ENCODE results near the gene BCL2L2.

Gene BCL2L2

DNA sequence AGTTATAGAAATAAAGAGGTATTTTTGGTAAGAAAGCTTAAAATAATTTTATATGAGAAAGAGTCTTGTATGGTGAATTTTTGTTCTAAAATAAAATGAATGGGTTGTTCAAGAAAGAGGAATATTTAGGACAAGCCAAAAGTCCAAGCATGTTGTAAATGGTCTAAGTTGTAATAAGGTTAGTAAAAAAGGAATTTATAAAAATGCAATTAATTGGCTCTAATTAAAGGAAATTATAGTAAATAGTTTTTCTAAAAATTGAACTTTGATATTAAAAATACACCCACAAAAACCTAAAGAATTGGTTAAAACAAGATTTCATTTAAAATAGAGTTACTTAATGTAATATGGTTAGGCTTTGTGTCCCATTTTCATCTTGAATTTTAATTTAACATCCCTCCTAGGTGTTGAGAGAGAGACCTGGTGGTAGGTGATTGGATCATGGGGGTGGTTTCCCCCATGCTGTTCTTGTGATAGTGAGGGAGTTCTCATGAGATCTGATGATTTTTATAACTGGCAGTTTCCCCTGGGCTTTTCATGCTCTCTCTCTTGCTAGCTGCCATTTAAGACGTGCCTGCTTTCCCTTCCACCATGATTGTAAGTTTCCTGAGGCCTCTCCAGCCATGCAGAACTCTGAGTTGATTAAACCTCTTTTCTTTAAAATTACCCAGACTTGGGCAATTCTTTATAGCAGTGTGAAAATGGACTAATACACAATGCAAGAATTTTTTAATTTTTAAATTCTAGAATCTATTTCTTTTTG, 33.1 kb downstream of the BCL2L2 start:
- Histone ChIP-seq H3K18ac (ENCODE audit: low read length) (no peak overlapping the region), H3K9me3 (replicated peaks in 1 of 2; ENCODE audit: control insufficient read depth in 2 of 2, insufficient read depth in 1 of 2, low read depth in 1 of 2, low read length in 2 of 2) (peaks cover 4 to 6% of the 10 kb centered on the region in 2 donors), H2AFZ (ENCODE audit: low read length) (no peak overlapping the region), H3K4ac (ENCODE audit: low read length) (no peak overlapping the region), H2AK5ac (ENCODE audit: low read depth, low read length) (no peak overlapping the region), H3K9ac (ENCODE audit: low read depth, low read length, poor library complexity) (no peak overlapping the region), H4K91ac (ENCODE audit: low read depth, low read length, poor library complexity) (no peak overlapping the region), H3K4me2 (ENCODE audit: insufficient read depth, low read length, poor library complexity, severe bottlenecking) (no peak overlapping the region), H2BK5ac (ENCODE audit: low read length) (no peak overlapping the region), H3K27ac (replicated peaks; ENCODE audit: low read length) (no peak overlapping the region), H2BK12ac (ENCODE audit: low read length) (no peak overlapping the region), H3K23ac (ENCODE audit: low read depth, low read length, poor library complexity) (no peak overlapping the region), H3K14ac (ENCODE audit: low read length) (no peak overlapping the region), H2BK15ac (ENCODE audit: low read length) (no peak overlapping the region), H3K27me3 (ENCODE audit: control insufficient read depth in 3 of 3, insufficient read depth in 3 of 3, low read depth in 1 of 3, low read length in 3 of 3) (no peaks in the 10 kb centered on the region), H2BK120ac (ENCODE audit: low read depth, low read length) (no peak overlapping the region), H3K36me3 (replicated peaks in 1 of 2; ENCODE audit: control insufficient read depth in 2 of 2, insufficient read depth in 2 of 2, low read length in 2 of 2) (no peaks in the 10 kb centered on the region), H3K4me3 (ENCODE audit: low read length in 2 of 2) (no peak overlapping the region), H3K4me1 (ENCODE audit: control insufficient read depth in 2 of 2, insufficient read depth in 1 of 2, low read depth in 1 of 2, low read length in 2 of 2) (no peaks in the 10 kb centered on the region), H3K79me1 (ENCODE audit: low read depth, low read length) (no peaks in the 10 kb centered on the region), H4K8ac (ENCODE audit: low read depth, low read length) (no peak overlapping the region)
- WGBS, 2 donors (ENCODE audit: extremely low coverage in 2 of 2, insufficient read length in 2 of 2, insufficient replicate concordance in 1 of 2), result no CpG with 5 or more reads among the region's 1 CpG
- DNase-seq (ENCODE audit: low spot score), result no peak

DNA sequence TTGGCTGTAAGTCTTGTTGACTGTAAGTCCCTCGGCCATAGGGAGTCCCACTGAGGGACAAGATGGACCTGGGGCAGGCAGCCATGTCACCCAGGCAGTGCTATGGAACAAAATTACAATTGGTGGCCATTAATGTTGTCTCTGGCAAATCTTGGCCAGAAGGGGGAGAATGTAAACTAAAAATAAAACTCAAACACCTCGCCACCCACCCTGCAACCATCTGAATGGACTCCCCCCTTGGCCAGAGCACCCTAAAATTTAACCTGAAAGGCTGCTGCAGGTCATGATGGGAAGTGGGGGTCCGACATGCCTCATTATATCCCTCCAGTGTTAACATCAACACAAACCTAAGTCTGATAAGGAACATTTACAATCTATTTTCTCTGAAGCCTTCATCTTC, 37.8 kb downstream of the BCL2L2 start:
- Histone ChIP-seq H3K18ac (ENCODE audit: low read length) (no peak overlapping the region), H3K4me3 (ENCODE audit: low read length in 2 of 2) (no peak overlapping the region), H4K8ac (ENCODE audit: low read depth, low read length) (no peak overlapping the region), H3K4me1 (ENCODE audit: control insufficient read depth in 2 of 2, insufficient read depth in 1 of 2, low read depth in 1 of 2, low read length in 2 of 2) (no peaks in the 10 kb centered on the region), H2BK15ac (ENCODE audit: low read length) (no peak overlapping the region), H3K79me1 (ENCODE audit: low read depth, low read length) (no peaks in the 10 kb centered on the region), H3K9ac (ENCODE audit: low read depth, low read length, poor library complexity) (no peak overlapping the region), H3K4ac (ENCODE audit: low read length) (no peak overlapping the region), H2AK5ac (ENCODE audit: low read depth, low read length) (no peak overlapping the region), H2BK12ac (ENCODE audit: low read length) (no peak overlapping the region), H4K91ac (ENCODE audit: low read depth, low read length, poor library complexity) (no peak overlapping the region), H3K23ac (ENCODE audit: low read depth, low read length, poor library complexity) (no peak overlapping the region), H2BK120ac (ENCODE audit: low read depth, low read length) (no peak overlapping the region), H2AFZ (ENCODE audit: low read length) (peak overlapping the region; percentile 15), H3K9me3 (replicated peaks in 1 of 2; ENCODE audit: control insufficient read depth in 2 of 2, insufficient read depth in 1 of 2, low read depth in 1 of 2, low read length in 2 of 2) (peaks cover 0 to 2% of the 10 kb centered on the region in 2 donors), H3K27ac (replicated peaks; ENCODE audit: low read length) (no peak overlapping the region), H3K14ac (ENCODE audit: low read length) (no peak overlapping the region), H3K27me3 (ENCODE audit: control insufficient read depth in 3 of 3, insufficient read depth in 3 of 3, low read depth in 1 of 3, low read length in 3 of 3) (no peaks in the 10 kb centered on the region), H3K36me3 (replicated peaks in 1 of 2; ENCODE audit: control insufficient read depth in 2 of 2, insufficient read depth in 2 of 2, low read length in 2 of 2) (peaks cover 0 to 8% of the 10 kb centered on the region in 2 donors), H2BK5ac (ENCODE audit: low read length) (no peak overlapping the region), H3K4me2 (ENCODE audit: insufficient read depth, low read length, poor library complexity, severe bottlenecking) (no peak overlapping the region)
- no peak for DNase-seq (ENCODE audit: low spot score)
- no CpG with 5 or more reads among the region's 3 CpGs for WGBS, 2 donors (ENCODE audit: extremely low coverage in 2 of 2, insufficient read length in 2 of 2, insufficient replicate concordance in 1 of 2)

DNA sequence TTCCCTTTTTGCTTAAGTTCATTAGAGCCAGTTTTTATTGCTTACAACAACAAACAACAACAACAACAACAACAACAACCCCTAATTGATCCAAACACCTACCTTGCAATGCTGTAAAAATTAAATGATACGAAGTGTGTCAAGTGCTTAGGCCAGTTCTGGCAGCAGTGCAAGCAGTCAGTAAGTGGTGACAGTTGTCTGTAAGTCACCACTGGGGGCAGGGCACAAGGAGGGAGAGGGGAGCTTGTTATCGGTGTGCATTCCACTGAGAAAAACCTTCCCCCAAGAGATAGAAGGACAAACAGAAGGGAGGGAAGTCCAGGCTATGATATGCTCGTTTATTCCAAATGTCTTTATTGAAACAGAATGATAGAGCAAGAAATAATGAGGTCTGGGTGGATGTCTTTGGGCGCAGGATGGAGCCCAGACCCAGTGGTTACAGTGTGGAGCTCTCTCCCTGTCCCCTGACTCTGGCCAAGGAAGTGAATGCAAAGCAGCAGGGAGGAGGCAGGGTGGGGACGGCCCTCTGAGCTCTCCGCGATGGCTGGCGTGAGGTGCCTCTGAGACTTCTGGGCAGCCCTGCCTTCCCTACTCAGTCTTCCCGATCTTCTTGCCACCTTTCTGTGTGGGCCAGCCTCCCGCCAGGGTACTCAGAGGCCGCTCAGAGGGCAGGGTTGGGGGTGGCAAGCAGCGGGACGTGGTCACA, 39.5 kb downstream of the BCL2L2 start:
- peaks cover 3 to 8% of the 10 kb centered on the region in 2 donors for H3K36me3 ChIP-seq (replicated peaks in 1 of 2; ENCODE audit: control insufficient read depth in 2 of 2, insufficient read depth in 2 of 2, low read length in 2 of 2)
- H2BK15ac ChIP-seq (ENCODE audit: low read length), result no peak overlapping the region
- H3K18ac ChIP-seq (ENCODE audit: low read length), result no peak overlapping the region
- H3K9me3 ChIP-seq (replicated peaks in 1 of 2; ENCODE audit: control insufficient read depth in 2 of 2, insufficient read depth in 1 of 2, low read depth in 1 of 2, low read length in 2 of 2), result peaks cover 0 to 2% of the 10 kb centered on the region in 2 donors
- H3K4me3 ChIP-seq (ENCODE audit: low read length in 2 of 2), result peak overlapping the region in 1 of 2 donors; percentile 11
- no peak overlapping the region for H3K4me2 ChIP-seq (ENCODE audit: insufficient read depth, low read length, poor library complexity, severe bottlenecking)
- H2AFZ ChIP-seq (ENCODE audit: low read length), result no peak overlapping the region
- H4K91ac ChIP-seq (ENCODE audit: low read depth, low read length, poor library complexity), result no peak overlapping the region
- H3K79me1 ChIP-seq (ENCODE audit: low read depth, low read length), result no peaks in the 10 kb centered on the region
- no peaks in the 10 kb centered on the region for H3K27me3 ChIP-seq (ENCODE audit: control insufficient read depth in 3 of 3, insufficient read depth in 3 of 3, low read depth in 1 of 3, low read length in 3 of 3)
- no CpG with 5 or more reads among the region's 13 CpGs for WGBS, 2 donors (ENCODE audit: extremely low coverage in 2 of 2, insufficient read length in 2 of 2, insufficient replicate concordance in 1 of 2)
- H3K4ac ChIP-seq (ENCODE audit: low read length), result no peak overlapping the region
- no peak overlapping the region for H2BK12ac ChIP-seq (ENCODE audit: low read length)
- no peak overlapping the region for H3K27ac ChIP-seq (replicated peaks; ENCODE audit: low read length)
- no peaks in the 10 kb centered on the region for H3K4me1 ChIP-seq (ENCODE audit: control insufficient read depth in 2 of 2, insufficient read depth in 1 of 2, low read depth in 1 of 2, low read length in 2 of 2)
- DNase-seq (ENCODE audit: low spot score), result no peak
- peak overlapping the region; percentile 35 for H2BK5ac ChIP-seq (ENCODE audit: low read length)
- no peak overlapping the region for H3K14ac ChIP-seq (ENCODE audit: low read length)
- peak overlapping the region; percentile 75 for H4K8ac ChIP-seq (ENCODE audit: low read depth, low read length)
- H2BK120ac ChIP-seq (ENCODE audit: low read depth, low read length), result no peak overlapping the region
- no peak overlapping the region for H3K23ac ChIP-seq (ENCODE audit: low read depth, low read length, poor library complexity)
- H3K9ac ChIP-seq (ENCODE audit: low read depth, low read length, poor library complexity), result peak overlapping the region; percentile 36
- no peak overlapping the region for H2AK5ac ChIP-seq (ENCODE audit: low read depth, low read length)

DNA sequence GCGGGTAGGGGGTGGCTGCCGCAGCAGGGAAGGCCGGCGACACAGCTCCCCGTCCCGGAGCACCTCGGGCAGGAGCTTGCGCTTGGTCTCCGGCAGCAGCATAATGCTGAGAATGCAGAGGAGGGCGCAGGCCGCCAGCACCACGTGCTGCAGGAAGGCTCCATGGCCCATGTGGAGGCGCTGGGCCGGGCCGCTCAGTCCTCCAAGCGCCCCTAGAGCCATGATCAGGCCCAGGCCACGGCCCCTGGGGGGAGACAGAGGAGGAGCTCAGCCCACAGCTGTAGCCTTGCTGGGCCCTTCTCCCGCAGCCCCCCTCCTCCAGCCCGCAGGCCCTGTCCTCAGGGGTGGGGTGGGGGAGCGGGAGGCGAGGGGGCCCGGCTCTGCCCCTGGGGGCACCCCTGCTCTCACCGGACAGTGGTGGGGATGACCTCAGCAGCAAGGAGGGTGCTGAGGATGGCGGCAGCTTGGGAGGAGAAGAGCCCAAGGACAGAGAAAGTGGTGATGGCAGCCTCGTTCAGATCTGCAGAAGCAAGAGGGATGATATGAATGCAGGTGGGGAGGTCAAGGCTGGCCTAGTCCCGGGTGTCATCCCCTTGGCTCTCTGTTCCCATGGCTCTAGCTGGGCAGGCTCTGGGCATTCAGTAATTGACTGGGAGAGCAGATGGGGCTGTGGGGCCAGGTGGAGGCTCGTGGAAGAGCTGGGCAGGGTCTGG, 40.2 kb downstream of the BCL2L2 start:
- Histone ChIP-seq H3K14ac (ENCODE audit: low read length) (no peak overlapping the region), H3K4ac (ENCODE audit: low read length) (no peak overlapping the region), H2BK12ac (ENCODE audit: low read length) (no peak overlapping the region), H2BK120ac (ENCODE audit: low read depth, low read length) (no peak overlapping the region), H3K23ac (ENCODE audit: low read depth, low read length, poor library complexity) (no peak overlapping the region), H2BK5ac (ENCODE audit: low read length) (peak overlapping the region; percentile 35), H3K18ac (ENCODE audit: low read length) (peak overlapping the region; percentile 21), H2AK5ac (ENCODE audit: low read depth, low read length) (no peak overlapping the region), H4K8ac (ENCODE audit: low read depth, low read length) (peak overlapping the region; percentile 75), H3K27me3 (ENCODE audit: control insufficient read depth in 3 of 3, insufficient read depth in 3 of 3, low read depth in 1 of 3, low read length in 3 of 3) (peaks cover 0 to 3% (median 0%) of the 10 kb centered on the region in 3 experiments), H3K4me1 (ENCODE audit: control insufficient read depth in 2 of 2, insufficient read depth in 1 of 2, low read depth in 1 of 2, low read length in 2 of 2) (peaks cover 0 to 4% of the 10 kb centered on the region in 2 donors), H3K4me3 (ENCODE audit: low read length in 2 of 2) (peak overlapping the region in 1 of 2 donors; percentile 11), H2AFZ (ENCODE audit: low read length) (no peak overlapping the region), H3K9me3 (replicated peaks in 1 of 2; ENCODE audit: control insufficient read depth in 2 of 2, insufficient read depth in 1 of 2, low read depth in 1 of 2, low read length in 2 of 2) (no peaks in the 10 kb centered on the region), H3K9ac (ENCODE audit: low read depth, low read length, poor library complexity) (peak overlapping the region; percentile 56), H2BK15ac (ENCODE audit: low read length) (no peak overlapping the region), H3K79me1 (ENCODE audit: low read depth, low read length) (no peaks in the 10 kb centered on the region), H3K4me2 (ENCODE audit: insufficient read depth, low read length, poor library complexity, severe bottlenecking) (no peak overlapping the region), H3K36me3 (replicated peaks in 1 of 2; ENCODE audit: control insufficient read depth in 2 of 2, insufficient read depth in 2 of 2, low read length in 2 of 2) (peaks cover 7 to 8% of the 10 kb centered on the region in 2 donors), H3K27ac (replicated peaks; ENCODE audit: low read length) (no peak overlapping the region), H4K91ac (ENCODE audit: low read depth, low read length, poor library complexity) (no peak overlapping the region)
- WGBS, 2 donors (ENCODE audit: extremely low coverage in 2 of 2, insufficient read length in 2 of 2, insufficient replicate concordance in 1 of 2), result no CpG with 5 or more reads among the region's 27 CpGs
- DNase-seq (ENCODE audit: low spot score), result no peak

Data from neuronal stem cell (in vitro differentiated cells).